Adrenal gland (tissue), 5 donors: Measurements from ENCODE around the gene SPINK5.

Experiments
- POLR2A ChIP-seq, 2 donors: fragments of 450-650 bp; IDR thresholded peaks; one replicate each; pipeline ENCODE4 v1.6.1; 2017; ENCODE audit warnings: antibody characterized with exemption in 2 of 2, mild to moderate bottlenecking in 2 of 2, moderate library complexity in 1 of 2
- TF ChIP-seq, protein P1 (sequence below), 6 experiments: fragments of 450-650 bp in 4 of 6; fragments of 200-600 bp in 2 of 6; sonication (generic) in 1 of 6; IDR thresholded peaks; 1 replicate in 5 of 6; 2 replicates in 1 of 6; pipeline versions ENCODE4 v1.5.1 to v1.8.0; 2016 to 2021; ENCODE audit warnings: antibody characterized with exemption in 6 of 6, mild to moderate bottlenecking in 2 of 6, moderate library complexity in 1 of 6
- donor health status: DM: no; HTN: no; CAD: no.

DNA sequence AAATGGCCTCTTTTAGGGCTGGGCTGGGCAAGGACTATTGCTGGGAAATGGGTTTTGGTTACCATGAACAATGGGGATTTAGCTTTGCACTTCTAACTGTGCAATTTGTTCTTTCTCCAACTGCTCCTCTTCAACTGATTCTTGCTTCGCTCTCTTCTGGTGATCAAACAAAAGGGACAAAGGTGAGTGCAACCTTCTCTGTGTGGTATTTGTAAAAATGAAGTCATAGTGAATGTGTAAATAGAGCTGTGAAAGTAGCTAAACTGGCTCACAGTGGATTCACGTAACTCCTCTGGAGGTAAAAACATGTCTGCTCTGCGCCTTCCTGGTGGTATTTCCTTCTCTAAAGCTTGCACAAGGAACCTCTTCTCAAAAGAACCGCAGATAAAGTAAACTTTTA lies 83.6 kb downstream of the SPINK5 start:
- TF ChIP-seq, protein P1, sequence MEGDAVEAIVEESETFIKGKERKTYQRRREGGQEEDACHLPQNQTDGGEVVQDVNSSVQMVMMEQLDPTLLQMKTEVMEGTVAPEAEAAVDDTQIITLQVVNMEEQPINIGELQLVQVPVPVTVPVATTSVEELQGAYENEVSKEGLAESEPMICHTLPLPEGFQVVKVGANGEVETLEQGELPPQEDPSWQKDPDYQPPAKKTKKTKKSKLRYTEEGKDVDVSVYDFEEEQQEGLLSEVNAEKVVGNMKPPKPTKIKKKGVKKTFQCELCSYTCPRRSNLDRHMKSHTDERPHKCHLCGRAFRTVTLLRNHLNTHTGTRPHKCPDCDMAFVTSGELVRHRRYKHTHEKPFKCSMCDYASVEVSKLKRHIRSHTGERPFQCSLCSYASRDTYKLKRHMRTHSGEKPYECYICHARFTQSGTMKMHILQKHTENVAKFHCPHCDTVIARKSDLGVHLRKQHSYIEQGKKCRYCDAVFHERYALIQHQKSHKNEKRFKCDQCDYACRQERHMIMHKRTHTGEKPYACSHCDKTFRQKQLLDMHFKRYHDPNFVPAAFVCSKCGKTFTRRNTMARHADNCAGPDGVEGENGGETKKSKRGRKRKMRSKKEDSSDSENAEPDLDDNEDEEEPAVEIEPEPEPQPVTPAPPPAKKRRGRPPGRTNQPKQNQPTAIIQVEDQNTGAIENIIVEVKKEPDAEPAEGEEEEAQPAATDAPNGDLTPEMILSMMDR (IDR thresholded peaks at IDR 0.05) = no peak
- no peak for TF ChIP-seq POLR2A (IDR thresholded peaks at IDR 0.05)
